ENCODE measurements around the gene TAF11L11. TPM values are rescaled to one million over a fixed set of nuclear protein-coding genes. Genes with fewer than 3 reads are reported as not detected.

Gene TAF11L11
- total RNA-seq, 1 donor from 2014 or later: not detected

Other genes starting within 250 kb of the TAF11L11 start
- not detected for gene TAF11L2, start 106.0 kb upstream of the TAF11L11 start, total RNA-seq
- not detected for gene TAF11L3, start 85.8 kb upstream of the TAF11L11 start, total RNA-seq
- not detected for gene TAF11L4, start 82.4 kb upstream of the TAF11L11 start, total RNA-seq
- not detected for gene TAF11L5, start 78.9 kb upstream of the TAF11L11 start, total RNA-seq
- not detected for gene TAF11L6, start 75.5 kb upstream of the TAF11L11 start, total RNA-seq
- not detected for gene TAF11L7, start 18.4 kb upstream of the TAF11L11 start, total RNA-seq
- not detected for gene TAF11L8, start 13.2 kb upstream of the TAF11L11 start, total RNA-seq
- gene TAF11L9, start 9.8 kb upstream of the TAF11L11 start, total RNA-seq: not detected
- not detected for gene TAF11L10, start 6.4 kb upstream of the TAF11L11 start, total RNA-seq
- not detected for gene TAF11L12, start 6.2 kb downstream of the TAF11L11 start, total RNA-seq
- gene TAF11L13, start 27.9 kb downstream of the TAF11L11 start, total RNA-seq: not detected
- gene TAF11L14, start 30.3 kb downstream of the TAF11L11 start, total RNA-seq: not detected